ENCODE measurements around the gene ZMYND10.

ZMYND10 gene

GRCh38 chr3:50327129-50327528 is 18.4 kb downstream of the ZMYND10 start:
- no peak for FAIRE-seq
- DNase-seq (ENCODE audit: insufficient read length, low spot score): no peak

- FAIRE-seq: no peak
- DNase-seq (ENCODE audit: insufficient read length, low spot score): no peak
Measured at GRCh38 chr3:50326182-50326541, 19.4 kb downstream of the ZMYND10 start.

DNA sequence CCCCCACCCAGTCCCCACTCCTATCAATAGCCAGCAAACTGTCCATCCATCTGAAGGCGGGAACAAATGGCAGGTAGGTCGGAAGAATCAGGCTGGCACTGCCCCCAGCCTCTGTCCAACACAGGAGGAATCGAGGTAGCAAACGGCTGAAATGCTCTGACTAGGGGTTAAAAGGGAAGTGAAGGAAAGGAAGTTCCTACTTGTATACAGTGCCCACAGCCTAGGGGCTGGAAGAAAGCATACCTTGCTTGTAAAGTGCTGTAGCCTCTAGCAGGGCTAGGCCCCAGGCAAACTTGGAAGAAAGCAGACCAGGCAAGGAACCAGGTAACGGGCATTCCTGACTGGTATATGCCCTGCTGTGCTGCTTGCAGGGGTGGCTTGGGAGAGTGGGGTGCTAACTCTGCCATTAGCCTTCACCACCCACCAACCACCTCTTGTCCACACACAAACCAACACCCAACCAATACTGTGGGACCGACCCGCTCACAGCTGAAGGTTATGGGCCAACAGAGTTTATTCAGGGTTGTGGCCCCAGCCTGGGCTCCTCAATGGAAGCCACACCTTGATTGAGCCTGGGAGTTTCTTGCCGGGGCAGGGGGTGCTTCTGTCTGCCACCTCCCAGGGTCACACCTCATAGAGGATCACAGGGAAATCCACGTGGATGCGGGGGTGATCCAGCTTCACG is 19.9 kb downstream of the ZMYND10 start:
- DNase-seq (ENCODE audit: insufficient read length, low spot score) (no peak), FAIRE-seq (no peak)

GRCh38 chr3:50325113-50325480 is 20.4 kb downstream of the ZMYND10 start:
- DNase-seq (ENCODE audit: insufficient read length, low spot score) (no peak), FAIRE-seq (no peak)

GRCh38 chr3:50324351-50325112 is 21.0 kb downstream of the ZMYND10 start:
- FAIRE-seq (peak; percentile 86), DNase-seq (ENCODE audit: insufficient read length, low spot score) (no peak)

GRCh38 chr3:50323614-50324199 is 21.8 kb downstream of the ZMYND10 start:
- no peak for FAIRE-seq
- DNase-seq (ENCODE audit: insufficient read length, low spot score): no peak

DNA sequence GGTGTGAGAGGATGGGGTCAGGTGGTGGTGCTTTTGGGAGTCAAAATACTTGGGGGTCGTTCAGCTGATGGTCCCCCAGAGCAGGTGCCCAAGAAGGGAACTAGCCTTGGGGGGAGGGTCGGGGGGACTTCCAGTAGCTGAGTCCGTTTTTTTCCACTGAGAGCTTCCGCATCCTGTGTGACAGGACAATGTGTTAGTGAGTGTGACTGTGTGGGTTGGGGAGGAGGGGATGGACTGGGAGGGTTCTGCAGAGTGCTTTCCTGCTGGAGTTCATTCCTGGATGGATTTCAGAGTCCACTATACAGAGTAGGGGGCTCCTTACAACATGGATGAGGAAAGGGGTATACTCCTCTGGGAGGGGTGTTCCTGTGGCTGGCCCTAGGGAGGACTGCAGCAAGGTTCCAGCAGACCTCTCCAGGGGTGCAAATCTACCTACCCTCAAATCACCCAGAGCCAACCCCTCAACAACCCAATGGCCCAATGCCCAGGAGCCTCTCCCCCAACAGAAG is 22.4 kb downstream of the ZMYND10 start:
- no peak for DNase-seq (ENCODE audit: insufficient read length, low spot score)
- FAIRE-seq: no peak

- FAIRE-seq (no peak), DNase-seq (ENCODE audit: insufficient read length, low spot score) (no peak)
Measured at GRCh38 chr3:50322386-50323091, 23.0 kb downstream of the ZMYND10 start, which contains the start of gene HYAL2. Gene HYAL2, minus strand, starts transcription at chr3:50322745. Its CDS starts 2,256 bp downstream, at chr3:50320489.

GRCh38 chr3:50322115-50322385 is 23.5 kb downstream of the ZMYND10 start:
- FAIRE-seq (no peak), DNase-seq (ENCODE audit: insufficient read length, low spot score) (no peak)

DNA sequence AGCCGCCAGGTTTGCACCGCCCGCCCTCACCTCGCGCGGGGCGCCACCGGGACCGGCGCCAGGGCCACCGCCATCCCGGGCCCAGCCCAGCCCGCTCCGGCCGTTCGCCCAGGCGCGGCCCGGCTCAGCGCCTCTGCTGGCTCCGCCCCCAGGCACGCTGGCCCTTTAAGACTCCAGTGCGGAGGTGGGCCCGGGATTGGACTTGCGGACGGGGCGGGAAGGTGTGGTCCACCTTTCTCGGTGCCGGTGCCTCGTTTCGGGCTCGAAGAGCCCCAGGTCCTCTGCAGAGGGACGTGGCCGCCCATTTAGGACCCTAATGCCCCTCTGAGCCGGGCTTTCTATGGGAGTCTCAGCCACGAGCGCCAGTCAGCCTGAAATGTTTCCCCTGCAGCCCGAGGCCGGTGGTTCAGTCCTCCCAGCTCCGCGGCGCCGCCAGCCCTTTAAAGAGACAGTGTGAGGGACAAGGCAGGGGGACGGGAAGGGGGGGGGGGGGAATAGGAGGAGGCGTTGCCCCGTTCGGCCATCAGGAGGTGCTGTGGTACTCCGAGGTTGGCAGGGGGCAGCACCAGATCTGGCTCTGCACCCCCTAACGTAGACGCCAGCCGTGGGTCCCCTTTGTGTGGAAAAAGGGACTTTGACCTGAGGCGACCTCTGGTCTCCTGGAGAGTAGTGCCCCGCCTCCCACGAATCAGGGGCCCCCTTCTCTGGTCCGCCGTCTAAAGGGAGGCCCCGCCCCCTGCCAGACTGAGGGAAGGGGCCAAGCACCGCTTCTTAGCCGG is 24.0 kb downstream of the ZMYND10 start:
- peak; percentile 94 for DNase-seq (ENCODE audit: insufficient read length, low spot score)
- FAIRE-seq: peak; percentile 98

DNA sequence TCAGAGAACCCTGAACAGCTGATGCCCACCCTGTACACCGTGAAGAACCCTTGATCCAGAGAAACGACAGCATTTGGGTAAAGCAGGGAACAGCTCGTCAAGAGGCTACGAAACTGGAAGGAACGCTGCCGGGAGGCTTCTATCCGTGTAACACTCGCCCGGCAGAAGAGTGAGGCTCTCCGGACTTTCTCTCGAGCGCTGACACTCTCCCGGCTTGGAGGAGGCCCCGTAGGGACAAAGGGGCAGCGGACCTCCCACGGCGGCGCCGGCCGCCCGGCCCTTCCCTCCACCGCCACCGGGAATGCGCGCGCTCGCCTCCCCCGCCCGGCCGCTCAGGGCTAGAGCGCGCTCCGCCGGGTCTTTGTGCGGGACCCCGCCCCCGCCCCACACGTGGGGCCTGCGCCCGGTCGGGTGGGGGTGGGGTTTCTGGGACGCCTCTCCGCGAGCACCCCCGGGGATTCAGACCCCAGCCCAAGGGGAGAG is 24.6 kb downstream of the ZMYND10 start:
- no peak for DNase-seq (ENCODE audit: insufficient read length, low spot score)
- no peak for FAIRE-seq

GRCh38 chr3:50319894-50320625 is 25.5 kb downstream of the ZMYND10 start:
- DNase-seq (ENCODE audit: insufficient read length, low spot score) (no peak), FAIRE-seq (peak; percentile 70)

- no peak for FAIRE-seq
- DNase-seq (ENCODE audit: insufficient read length, low spot score): no peak
Measured at GRCh38 chr3:50319181-50319893, 26.2 kb downstream of the ZMYND10 start.

GRCh38 chr3:50318615-50319014 is 26.9 kb downstream of the ZMYND10 start:
- FAIRE-seq (no peak), DNase-seq (ENCODE audit: insufficient read length, low spot score) (no peak)

- FAIRE-seq (no peak), DNase-seq (ENCODE audit: insufficient read length, low spot score) (no peak)
Measured at GRCh38 chr3:50318163-50318562, 27.4 kb downstream of the ZMYND10 start.

DNA sequence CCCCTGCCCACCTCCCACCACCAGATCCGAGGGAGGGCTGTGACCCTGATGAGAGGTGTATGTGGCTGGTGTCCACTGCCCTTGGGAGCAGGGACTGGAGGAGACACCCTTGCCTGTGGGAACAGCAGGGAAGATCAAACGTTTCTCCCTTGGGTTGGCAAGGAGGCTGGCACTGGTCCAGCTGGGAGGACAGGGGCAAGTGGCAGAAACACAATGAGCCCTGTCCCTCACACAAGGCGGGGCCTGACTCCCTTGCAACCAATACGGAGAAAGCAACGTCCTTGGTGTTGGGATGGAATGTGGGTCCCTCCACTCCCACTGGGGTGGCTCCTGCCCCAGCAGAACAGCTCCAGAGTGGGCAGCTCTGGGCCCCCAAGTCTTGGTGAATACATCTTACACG is 28.2 kb downstream of the ZMYND10 start:
- FAIRE-seq (peak; percentile 36), DNase-seq (ENCODE audit: insufficient read length, low spot score) (no peak)

GRCh38 chr3:50316657-50317242 is 28.8 kb downstream of the ZMYND10 start:
- peak; percentile 96 for FAIRE-seq
- DNase-seq (ENCODE audit: insufficient read length, low spot score): peak; percentile 73

DNA sequence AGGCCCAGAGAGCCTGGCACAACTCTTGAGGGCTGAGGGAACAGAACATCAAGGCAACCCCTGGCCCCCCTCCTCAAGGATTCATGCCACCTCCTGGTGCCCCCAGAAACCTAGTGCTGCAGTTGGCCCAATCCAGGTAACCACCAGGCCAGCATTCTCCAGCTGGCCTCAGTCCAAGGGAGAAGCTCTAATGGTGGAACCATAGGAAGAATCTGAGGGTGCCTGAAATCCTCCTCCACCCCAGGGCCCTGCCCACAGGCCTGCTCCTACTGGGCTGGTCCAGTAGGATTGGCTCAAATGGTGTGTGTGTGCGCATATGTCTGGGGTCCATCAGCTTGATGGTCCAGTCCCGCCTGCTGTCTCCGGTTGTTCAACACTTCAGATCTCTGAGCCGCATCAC is 30.7 kb downstream of the ZMYND10 start:
- no peak for FAIRE-seq
- no peak for DNase-seq (ENCODE audit: insufficient read length, low spot score)

DNA sequence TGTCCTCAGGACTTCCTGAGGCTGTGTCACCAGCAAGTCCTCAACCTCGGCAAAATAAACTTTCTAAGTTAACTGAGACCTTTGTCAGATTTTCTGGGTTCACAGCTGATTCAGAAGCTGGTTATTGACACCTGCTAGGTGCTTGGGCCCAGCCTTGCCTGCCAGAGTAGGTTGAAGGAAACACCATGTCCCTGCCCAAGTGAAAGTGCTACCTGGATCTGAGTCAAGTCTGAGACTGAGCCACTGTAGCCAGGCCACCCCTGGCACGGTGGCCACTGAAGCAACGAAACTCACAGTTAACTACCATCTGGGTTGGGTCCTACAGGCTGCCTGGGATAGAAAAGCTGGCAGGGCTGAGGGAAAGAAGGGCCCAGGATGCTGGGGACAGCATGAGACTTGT is 31.2 kb downstream of the ZMYND10 start:
- FAIRE-seq (no peak), DNase-seq (ENCODE audit: insufficient read length, low spot score) (no peak)

Measured in HTR-8/SVneo (cell line).